Karpas-422 (cell line): ENCODE data around the gene BANF1. TPM values are rescaled to one million over a fixed set of nuclear protein-coding genes. Genes with fewer than 3 reads are reported as not detected.
"Not testable (repeated sequence)": the region's sequence is repeated elsewhere in the genome, so short reads cannot be mapped to it uniquely, and the experiment has no call there.

ENCODE experiments used
- DNase-seq: peaks from one replicate; pipeline ENCODE4 v3.0.0-alpha.2; 2015
- H2AFZ ChIP-seq: fragments of 200-600 bp; sonication (generic); 2 replicates; pipeline ENCODE4 v1.6.1; 2014; ENCODE audit warnings: antibody characterized with exemption, low read length, mixed read lengths
- H3K27ac ChIP-seq: fragments of 200-600 bp; sonication (generic); 2 replicates; pipeline ENCODE4 v1.5.1; 2014; ENCODE audit warnings: mild to moderate bottlenecking, low read length, moderate library complexity
- H3K27me3 ChIP-seq: fragments of 200-600 bp; sonication (generic); 2 replicates; pipeline ENCODE4 v1.6.1; 2014; ENCODE audit warnings: low read length, mixed read lengths
- H3K36me3 ChIP-seq: fragments of 200-600 bp; sonication (generic); 2 replicates; pipeline ENCODE4 v1.6.1; 2014; ENCODE audit warnings: low read length, mixed read lengths; ENCODE audit not compliant: insufficient read depth
- H3K4me1 ChIP-seq: fragments of 200-600 bp; sonication (generic); 2 replicates; pipeline ENCODE4 v1.6.1; 2014; ENCODE audit warnings: mild to moderate bottlenecking, low read length, mixed read lengths
- H3K4me2 ChIP-seq: fragments of 200-600 bp; sonication (generic); 2 replicates; pipeline ENCODE4 v1.6.1; 2014; ENCODE audit warnings: low read length, low read depth, mild to moderate bottlenecking; ENCODE audit not compliant: poor library complexity, severe bottlenecking
- H3K4me3 ChIP-seq: fragments of 200-600 bp; sonication (generic); 2 replicates; pipeline ENCODE4 v1.5.1; 2014; ENCODE audit warnings: mild to moderate bottlenecking, antibody characterized with exemption, low read length, mixed read lengths
- H3K79me2 ChIP-seq: fragments of 200-600 bp; sonication (generic); 2 replicates; pipeline ENCODE4 v1.6.1; 2014; ENCODE audit warnings: mild to moderate bottlenecking, low read length, mixed read lengths
- H3K9ac ChIP-seq: fragments of 200-600 bp; sonication (generic); 2 replicates; pipeline ENCODE4 v1.6.0; 2014; ENCODE audit warnings: low read length
- H3K9me2 ChIP-seq: fragments of 200-600 bp; sonication (generic), shearing (Covaris generic); replicated peaks from 2 replicates; pipeline ENCODE4 v1.6.0; 2014; ENCODE audit warnings: mild to moderate bottlenecking, low read length, moderate library complexity; ENCODE audit not compliant: insufficient read depth
- H3K9me3 ChIP-seq: fragments of 300-700, 200-600 bp; sonication (generic); 2 replicates; pipeline ENCODE4 v1.6.1; 2014; ENCODE audit warnings: low read length, mixed read lengths
- H4K20me1 ChIP-seq: fragments of 200-600 bp; sonication (generic); 2 replicates; pipeline ENCODE4 v1.6.1; 2014; ENCODE audit warnings: mild to moderate bottlenecking, antibody characterized with exemption, low read length, low read depth; ENCODE audit not compliant: insufficient read depth
- total RNA-seq: library from RNA; depleted of rRNA; stranded (reverse); fragments of >200 nt; shearing (Covaris generic); gene quantifications from 2 replicates; pipeline ENCODE4 v1.2.3, GENCODE V29; 2014; ENCODE audit warnings: low replicate concordance

Gene BANF1
- total RNA-seq, 1 experiment from 2014 or later: 84.2 TPM

DNA sequence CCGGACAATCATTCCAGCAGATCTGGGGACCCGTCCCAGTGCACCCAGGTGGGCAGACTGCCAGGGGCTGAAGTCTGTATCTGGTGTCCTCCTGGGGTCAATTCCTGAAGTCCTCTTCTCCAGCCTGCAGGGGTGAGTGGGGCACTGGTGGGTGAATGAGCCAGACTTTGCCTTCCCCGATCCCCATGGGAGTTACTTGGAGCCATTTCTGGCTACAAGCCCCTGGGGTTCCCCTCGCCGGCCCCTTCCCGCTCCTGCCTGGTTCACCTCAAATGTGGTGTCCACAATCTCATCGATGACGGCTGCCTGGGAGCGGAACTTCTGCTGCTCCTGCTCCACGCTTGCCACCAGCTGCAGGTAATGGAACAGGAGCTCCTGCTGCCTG lies 14.5 kb downstream of the BANF1 start:
- H3K27me3 ChIP-seq: no peaks in the 10 kb centered on the region
- no peak overlapping the region for H3K27ac ChIP-seq
- no peaks in the 10 kb centered on the region for H3K79me2 ChIP-seq
- H2AFZ ChIP-seq: no peak overlapping the region
- no peak overlapping the region for H3K9ac ChIP-seq
- no peaks in the 10 kb centered on the region for H3K9me3 ChIP-seq
- no peaks in the 10 kb centered on the region for H3K9me2 ChIP-seq
- no peak overlapping the region for H3K4me2 ChIP-seq
- no peak overlapping the region for H3K4me3 ChIP-seq
- H3K36me3 ChIP-seq: no peaks in the 10 kb centered on the region
- no peaks in the 10 kb centered on the region for H3K4me1 ChIP-seq
- no peak for DNase-seq
- H4K20me1 ChIP-seq: no peaks in the 10 kb centered on the region

DNA sequence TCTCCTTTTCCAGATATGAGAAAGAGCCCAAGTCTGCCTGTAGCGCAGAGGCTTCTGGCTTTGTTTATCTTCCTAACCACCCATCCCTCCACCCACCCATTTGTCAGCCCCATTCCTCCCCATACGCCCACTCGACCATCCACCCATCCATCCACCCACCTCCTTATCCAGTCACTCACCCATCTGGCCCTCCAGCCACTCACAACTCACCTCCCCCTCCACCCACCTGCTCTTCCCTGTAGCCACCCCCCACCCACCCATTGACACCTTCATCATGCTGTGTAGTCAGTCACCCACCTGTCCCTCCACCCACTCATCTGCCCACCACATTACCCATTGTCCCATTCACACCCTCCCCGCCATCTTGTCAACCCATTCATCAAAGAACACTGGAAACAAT lies 15.0 kb downstream of the BANF1 start:
- H3K9me3 ChIP-seq: no peaks in the 10 kb centered on the region
- no peak overlapping the region for H3K9ac ChIP-seq
- H3K79me2 ChIP-seq: no peaks in the 10 kb centered on the region
- H4K20me1 ChIP-seq: no peaks in the 10 kb centered on the region
- H3K4me2 ChIP-seq: no peak overlapping the region
- H3K4me3 ChIP-seq: no peak overlapping the region
- no peak overlapping the region for H3K27ac ChIP-seq
- DNase-seq: no peak
- H3K4me1 ChIP-seq: no peaks in the 10 kb centered on the region
- H3K36me3 ChIP-seq: no peaks in the 10 kb centered on the region
- no peaks in the 10 kb centered on the region for H3K9me2 ChIP-seq
- H3K27me3 ChIP-seq: no peaks in the 10 kb centered on the region
- H2AFZ ChIP-seq: no peak overlapping the region

DNA sequence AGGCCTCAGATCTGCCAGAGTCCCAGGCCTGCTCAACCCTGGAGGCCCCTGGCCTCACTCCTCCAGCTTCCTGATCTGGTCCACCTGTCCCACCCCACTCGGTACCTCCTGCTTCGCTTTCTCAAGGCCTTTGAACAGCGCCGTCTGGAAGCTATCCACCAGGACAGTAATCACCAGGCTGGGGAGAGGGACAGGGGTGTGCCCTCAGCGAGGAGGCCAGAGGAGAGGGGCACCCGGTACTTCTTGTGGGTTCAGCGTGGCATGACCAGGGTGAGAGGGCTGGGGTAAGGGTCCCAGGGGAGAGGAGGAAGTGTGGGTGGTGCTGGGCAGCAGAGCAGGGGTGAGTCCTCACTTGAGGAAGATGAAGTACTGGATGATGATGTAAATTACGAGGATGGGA lies 17.9 kb downstream of the BANF1 start:
- Histone ChIP-seq H3K4me1 (no peaks in the 10 kb centered on the region), H2AFZ (no peak overlapping the region), H3K9me3 (no peaks in the 10 kb centered on the region), H4K20me1 (no peaks in the 10 kb centered on the region), H3K36me3 (no peaks in the 10 kb centered on the region), H3K9ac (no peak overlapping the region), H3K79me2 (no peaks in the 10 kb centered on the region), H3K27ac (no peak overlapping the region), H3K9me2 (no peaks in the 10 kb centered on the region), H3K27me3 (no peaks in the 10 kb centered on the region), H3K4me2 (no peak overlapping the region), H3K4me3 (no peak overlapping the region)
- no peak for DNase-seq

DNA sequence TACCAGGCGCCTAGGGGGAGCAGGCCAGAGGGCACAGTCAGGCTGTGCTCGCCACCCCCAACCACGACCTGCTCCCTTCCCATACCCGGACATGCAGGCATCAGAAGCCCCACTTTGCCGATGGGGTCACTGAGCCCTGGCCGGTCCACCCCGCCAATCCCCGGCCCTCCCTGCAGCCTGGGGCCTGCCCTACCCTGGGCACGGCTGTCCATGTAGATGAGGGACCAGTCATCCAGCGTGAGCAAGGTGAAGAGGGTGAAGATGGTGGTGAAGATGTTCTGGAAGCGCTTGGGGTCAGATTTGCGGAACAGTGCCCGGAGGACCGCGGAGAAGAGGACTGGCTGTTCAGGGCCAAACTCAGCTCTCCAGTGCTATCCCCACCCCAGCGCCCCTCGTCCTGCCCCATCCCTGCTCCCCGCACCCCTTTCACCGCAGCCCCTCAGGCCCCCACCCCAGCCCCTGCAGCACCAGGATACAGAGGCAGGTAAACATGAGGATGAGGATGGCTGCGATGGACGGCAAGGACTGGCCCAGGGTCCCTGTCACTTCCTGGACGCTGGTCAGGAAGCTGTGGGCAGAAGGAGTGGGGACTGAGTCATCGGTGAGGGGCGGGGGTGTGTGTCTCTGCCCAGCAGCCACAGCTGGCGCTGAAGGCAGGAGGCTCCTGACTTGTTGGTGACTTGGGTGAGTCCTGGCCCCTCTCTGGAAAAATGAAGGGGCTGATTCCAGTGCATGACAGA lies 18.5 kb downstream of the BANF1 start:
- no peaks in the 10 kb centered on the region for H4K20me1 ChIP-seq
- no peak overlapping the region for H3K27ac ChIP-seq
- no peaks in the 10 kb centered on the region for H3K36me3 ChIP-seq
- no peak overlapping the region for H3K4me2 ChIP-seq
- no peak overlapping the region for H2AFZ ChIP-seq
- H3K4me1 ChIP-seq: no peaks in the 10 kb centered on the region
- H3K79me2 ChIP-seq: no peaks in the 10 kb centered on the region
- no peaks in the 10 kb centered on the region for H3K27me3 ChIP-seq
- no peak overlapping the region for H3K4me3 ChIP-seq
- H3K9me3 ChIP-seq: no peaks in the 10 kb centered on the region
- no peaks in the 10 kb centered on the region for H3K9me2 ChIP-seq
- no peak overlapping the region for H3K9ac ChIP-seq
- no peak for DNase-seq

DNA sequence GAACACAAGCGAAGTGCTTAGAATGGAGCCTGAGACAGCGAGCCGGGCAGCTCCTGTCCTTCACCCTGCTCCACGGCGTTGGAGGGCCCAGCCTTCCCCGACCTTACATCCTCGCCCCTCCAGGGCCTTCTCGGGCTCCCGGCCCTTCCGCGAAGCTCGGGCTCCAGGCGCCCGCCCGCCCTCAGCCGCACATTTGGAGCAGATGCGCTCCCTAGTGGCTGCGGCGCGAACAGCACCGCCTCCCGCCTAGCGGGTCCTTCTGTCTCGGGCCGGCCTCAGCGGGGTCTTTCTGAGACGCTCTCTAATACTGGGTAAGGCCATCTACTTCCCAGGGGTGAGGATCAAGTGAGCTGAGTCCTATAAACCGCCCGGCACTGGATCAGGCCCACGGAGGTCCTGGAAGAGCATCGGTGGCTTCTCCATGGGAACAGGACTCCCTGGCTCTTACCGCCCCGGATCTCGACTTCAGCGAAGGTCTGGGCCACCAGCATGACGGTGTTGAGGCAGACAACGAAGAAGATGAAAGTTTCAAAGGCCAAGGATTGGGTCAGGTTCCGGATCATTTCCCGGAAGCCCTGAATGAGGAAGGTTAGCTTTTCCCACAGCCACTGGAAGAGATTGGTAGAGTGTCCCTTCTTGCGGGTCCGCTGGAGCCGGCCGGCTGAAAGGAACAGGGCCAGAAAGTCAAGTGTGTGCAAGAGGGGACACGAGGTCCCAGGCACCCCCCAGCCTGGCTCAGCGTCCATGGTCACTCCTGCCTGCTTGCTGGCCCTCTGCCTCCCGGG lies 20.3 kb downstream of the BANF1 start:
- DNase-seq: peak; percentile 91
- no peaks in the 10 kb centered on the region for H3K27me3 ChIP-seq
- H3K4me2 ChIP-seq: peak overlapping the region; percentile 13
- no peaks in the 10 kb centered on the region for H3K4me1 ChIP-seq
- H2AFZ ChIP-seq: no peak overlapping the region
- no peaks in the 10 kb centered on the region for H3K9me2 ChIP-seq
- H3K4me3 ChIP-seq: no peak overlapping the region
- H3K36me3 ChIP-seq: no peaks in the 10 kb centered on the region
- no peak overlapping the region for H3K27ac ChIP-seq
- no peak overlapping the region for H3K9ac ChIP-seq
- H3K79me2 ChIP-seq: no peaks in the 10 kb centered on the region
- H3K9me3 ChIP-seq: no peaks in the 10 kb centered on the region
- H4K20me1 ChIP-seq: no peaks in the 10 kb centered on the region

DNA sequence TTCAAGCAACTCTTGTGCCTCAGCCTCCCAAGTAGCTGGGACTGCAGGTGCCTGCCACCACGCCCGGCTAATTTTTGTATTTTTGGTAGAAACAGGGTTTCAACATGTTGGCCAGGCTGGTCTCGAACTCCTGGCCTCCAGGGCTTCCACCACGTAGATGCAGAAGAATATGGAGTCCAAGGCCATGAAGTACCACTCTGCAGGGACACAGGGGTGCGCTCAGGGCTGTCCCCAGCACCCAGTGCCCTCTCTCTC lies 20.8 kb downstream of the BANF1 start:
- H3K27me3 ChIP-seq, DNase-seq, H3K27ac ChIP-seq, H4K20me1 ChIP-seq, H3K4me3 ChIP-seq, H3K4me1 ChIP-seq, H3K9me2 ChIP-seq, H3K4me2 ChIP-seq, H3K36me3 ChIP-seq, H2AFZ ChIP-seq, H3K9ac ChIP-seq, H3K9me3 ChIP-seq, H3K79me2 ChIP-seq: not testable (repeated sequence)

DNA sequence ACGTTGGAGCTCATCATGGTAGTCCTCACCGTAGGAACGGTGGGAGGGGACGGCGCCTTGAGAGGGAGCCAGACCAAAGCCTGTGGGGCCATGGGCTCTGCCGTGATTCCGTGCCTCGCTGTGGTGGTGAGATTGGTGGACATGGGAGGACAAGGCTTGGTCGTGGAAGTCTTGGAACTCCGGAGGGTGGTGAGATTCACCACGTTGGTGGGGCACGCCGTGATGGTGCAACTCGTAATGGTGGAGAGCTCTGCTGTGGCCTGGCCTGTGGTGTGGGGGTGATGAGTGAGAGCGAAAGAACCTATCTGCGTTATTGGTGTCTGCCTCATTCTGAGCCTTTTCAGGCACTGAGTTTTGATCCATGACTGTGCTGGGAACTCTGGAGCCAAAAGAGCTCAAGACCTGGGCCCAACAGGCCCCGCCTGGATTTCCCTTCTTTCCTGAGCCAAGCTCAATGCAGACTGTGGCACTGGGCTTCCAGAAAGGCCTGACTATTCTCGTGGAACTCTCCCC lies 23.8 kb downstream of the BANF1 start, which contains the start of gene CATSPER1:
Gene CATSPER1 (minus strand): TSS at position 463 of the 513 bp plus-strand sequence. CDS start 100 bp downstream, at position 363.
- Histone ChIP-seq H2AFZ (no peak within 1 kb of the TSS), H3K4me3 (no peak within 1 kb of the TSS), H3K36me3 (no peaks in the 10 kb centered on the region), H3K27me3 (no peaks in the 10 kb centered on the region), H3K9ac (no peak within 1 kb of the TSS), H3K9me2 (no peaks in the 10 kb centered on the region), H3K9me3 (no peaks in the 10 kb centered on the region), H3K4me2 (no peak within 1 kb of the TSS), H3K27ac (no peak within 1 kb of the TSS), H3K79me2 (no peaks in the 10 kb centered on the region), H4K20me1 (no peaks in the 10 kb centered on the region), H3K4me1 (no peaks in the 10 kb centered on the region)
- DNase-seq: no peak

DNA sequence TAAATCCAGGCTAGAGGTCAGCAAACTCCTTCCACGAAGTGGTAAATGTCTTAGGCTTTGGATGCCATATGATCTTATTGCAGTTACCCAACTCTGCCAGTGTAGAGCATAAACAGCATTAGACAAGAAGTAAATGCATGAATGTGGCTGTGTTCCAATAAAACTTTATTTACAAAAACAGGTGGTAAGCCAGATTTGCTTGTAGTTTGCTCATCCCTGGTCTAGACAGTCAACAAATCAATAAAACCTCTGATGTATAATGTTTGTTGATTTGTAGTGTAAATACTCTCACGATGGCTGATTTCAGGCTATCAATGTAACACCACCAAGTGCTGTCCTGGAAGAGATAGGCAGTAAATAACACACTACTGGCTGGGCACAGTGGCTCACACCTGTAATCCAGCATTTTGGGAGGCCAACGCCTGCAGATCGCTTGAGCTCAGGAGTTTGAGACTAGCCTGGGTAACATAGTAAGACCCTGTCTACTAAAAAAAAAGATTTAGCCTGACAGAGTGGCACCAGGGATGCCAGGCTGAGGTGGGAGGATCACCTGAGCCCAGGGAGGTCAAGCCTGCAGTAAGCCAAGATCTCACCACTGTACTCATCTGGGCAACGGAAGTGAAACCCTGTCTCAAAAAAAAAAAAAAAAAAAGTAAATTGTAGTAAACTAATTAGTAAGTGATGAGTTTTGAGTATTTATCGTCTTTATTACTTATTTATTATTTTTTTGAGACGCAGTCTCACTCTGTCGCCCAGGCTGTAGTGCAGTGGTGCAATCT lies 30.8 kb downstream of the BANF1 start:
- H4K20me1 ChIP-seq: no peaks in the 10 kb centered on the region
- H3K9me2 ChIP-seq: no peaks in the 10 kb centered on the region
- no peaks in the 10 kb centered on the region for H3K27me3 ChIP-seq
- H3K27ac ChIP-seq: no peak overlapping the region
- H3K4me1 ChIP-seq: no peaks in the 10 kb centered on the region
- no peak overlapping the region for H3K9ac ChIP-seq
- no peaks in the 10 kb centered on the region for H3K36me3 ChIP-seq
- no peak overlapping the region for H3K4me2 ChIP-seq
- H3K79me2 ChIP-seq: no peaks in the 10 kb centered on the region
- H3K9me3 ChIP-seq: no peaks in the 10 kb centered on the region
- no peak overlapping the region for H3K4me3 ChIP-seq
- no peak for DNase-seq
- no peak overlapping the region for H2AFZ ChIP-seq
